Suprapubic skin (tissue), 4 donors: Measurements from ENCODE around the gene ZDHHC14. TPM values are rescaled to one million over a fixed set of nuclear protein-coding genes. Genes with fewer than 3 reads are reported as not detected.

Experiments
- DNase-seq, 2 donors: peaks; one replicate each; pipeline ENCODE4 v3.0.0-alpha.2; 2019; ENCODE audit warnings: low spot score in 2 of 2
- H3K27ac ChIP-seq: fragments of 200-600 bp; sonication (generic); one replicate; pipeline ENCODE4 v1.5.1; 2019
- H3K27me3 ChIP-seq: fragments of 200-600 bp; sonication (generic); one replicate; pipeline ENCODE4 v1.5.1; 2019
- H3K36me3 ChIP-seq: fragments of 200-600 bp; sonication (generic); one replicate; pipeline ENCODE4 v1.5.1; 2019
- H3K4me1 ChIP-seq: fragments of 200-600 bp; sonication (generic); one replicate; pipeline ENCODE4 v1.5.1; 2019
- H3K4me3 ChIP-seq: fragments of 200-600 bp; sonication (generic); one replicate; pipeline ENCODE4 v1.5.1; 2019; ENCODE audit warnings: mild to moderate bottlenecking
- H3K9me3 ChIP-seq: fragments of 200-600 bp; sonication (generic); one replicate; pipeline ENCODE4 v1.5.1; 2019
- EP300 ChIP-seq: sonication (generic); formaldehyde crosslinking; IDR thresholded peaks from one replicate; pipeline ENCODE4 v1.6.1; 2017; ENCODE audit warnings: antibody characterized with exemption
- POLR2A ChIP-seq, 2 donors: fragments of 450-650 bp; IDR thresholded peaks; one replicate each; pipeline ENCODE4 v1.6.1; 2017; ENCODE audit warnings: antibody characterized with exemption in 2 of 2, mild to moderate bottlenecking in 2 of 2, moderate library complexity in 2 of 2
- POLR2AphosphoS5 ChIP-seq, 3 donors: sonication (generic); formaldehyde crosslinking; IDR thresholded peaks; one replicate each; pipeline ENCODE4 v1.6.1; 2017; ENCODE audit warnings: antibody characterized with exemption in 3 of 3
- WGBS: methylation state at CpG from one replicate; pipeline ENCODE4 v1.1.5; 2018; 5-methylcytosine and 5-hydroxymethylcytosine counted together
- total RNA-seq, 4 donors: library from RNA; depleted of rRNA; stranded (reverse); fragments of >200 nt; gene quantifications; one replicate each; pipeline ENCODE4 v1.1.0, GENCODE V29; 2016
- TF ChIP-seq, protein P1 (sequence below), 2 donors: fragments of 200-600 bp in 1 of 2; fragments of 450-650 bp in 1 of 2; sonication (generic) in 1 of 2; IDR thresholded peaks; one replicate each; pipeline ENCODE4 v1.5.1; 2016 to 2019; ENCODE audit warnings: antibody characterized with exemption in 2 of 2, mild to moderate bottlenecking in 1 of 2, moderate library complexity in 1 of 2

The ZDHHC14 gene
- total RNA-seq, 4 donors from 2014 or later = 4.3 to 9.9 (median 7.7) TPM

DNA sequence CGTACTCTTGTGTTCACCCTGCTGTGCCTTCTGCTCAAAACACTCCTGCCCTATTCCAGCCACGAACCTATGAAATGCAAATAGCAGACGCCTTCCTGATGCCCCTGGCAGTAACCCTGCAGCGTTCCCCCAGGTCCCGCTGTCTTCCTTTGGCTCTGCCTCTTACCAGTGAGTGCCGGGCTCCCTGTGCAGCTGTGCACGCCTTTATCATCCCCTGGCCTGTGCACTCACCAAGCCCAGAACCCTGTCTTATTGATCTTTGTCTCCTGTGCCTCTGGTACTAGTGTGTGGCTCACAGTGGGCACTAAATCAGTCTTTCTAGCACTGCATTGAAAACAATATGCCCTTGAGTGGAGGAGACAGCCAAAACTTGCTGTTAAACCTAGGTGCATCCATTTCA, 19.7 kb downstream of the ZDHHC14 start:
- H3K36me3 ChIP-seq = no peaks in the 10 kb centered on the region
- no peak overlapping the region for H3K27ac ChIP-seq
- H3K4me1 ChIP-seq = no peaks in the 10 kb centered on the region
- H3K9me3 ChIP-seq = no peaks in the 10 kb centered on the region
- H3K27me3 ChIP-seq = no peaks in the 10 kb centered on the region
- TF ChIP-seq, protein P1, sequence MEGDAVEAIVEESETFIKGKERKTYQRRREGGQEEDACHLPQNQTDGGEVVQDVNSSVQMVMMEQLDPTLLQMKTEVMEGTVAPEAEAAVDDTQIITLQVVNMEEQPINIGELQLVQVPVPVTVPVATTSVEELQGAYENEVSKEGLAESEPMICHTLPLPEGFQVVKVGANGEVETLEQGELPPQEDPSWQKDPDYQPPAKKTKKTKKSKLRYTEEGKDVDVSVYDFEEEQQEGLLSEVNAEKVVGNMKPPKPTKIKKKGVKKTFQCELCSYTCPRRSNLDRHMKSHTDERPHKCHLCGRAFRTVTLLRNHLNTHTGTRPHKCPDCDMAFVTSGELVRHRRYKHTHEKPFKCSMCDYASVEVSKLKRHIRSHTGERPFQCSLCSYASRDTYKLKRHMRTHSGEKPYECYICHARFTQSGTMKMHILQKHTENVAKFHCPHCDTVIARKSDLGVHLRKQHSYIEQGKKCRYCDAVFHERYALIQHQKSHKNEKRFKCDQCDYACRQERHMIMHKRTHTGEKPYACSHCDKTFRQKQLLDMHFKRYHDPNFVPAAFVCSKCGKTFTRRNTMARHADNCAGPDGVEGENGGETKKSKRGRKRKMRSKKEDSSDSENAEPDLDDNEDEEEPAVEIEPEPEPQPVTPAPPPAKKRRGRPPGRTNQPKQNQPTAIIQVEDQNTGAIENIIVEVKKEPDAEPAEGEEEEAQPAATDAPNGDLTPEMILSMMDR (IDR thresholded peaks at IDR 0.05) = no peak
- no peak for TF ChIP-seq POLR2AphosphoS5 (IDR thresholded peaks at IDR 0.05)
- no peak for TF ChIP-seq EP300
- no peak for TF ChIP-seq POLR2A (IDR thresholded peaks at IDR 0.05)
- WGBS = 84% methylated on average over 7 of the region's 7 CpGs
- DNase-seq = no peak
- H3K4me3 ChIP-seq = no peak overlapping the region

DNA sequence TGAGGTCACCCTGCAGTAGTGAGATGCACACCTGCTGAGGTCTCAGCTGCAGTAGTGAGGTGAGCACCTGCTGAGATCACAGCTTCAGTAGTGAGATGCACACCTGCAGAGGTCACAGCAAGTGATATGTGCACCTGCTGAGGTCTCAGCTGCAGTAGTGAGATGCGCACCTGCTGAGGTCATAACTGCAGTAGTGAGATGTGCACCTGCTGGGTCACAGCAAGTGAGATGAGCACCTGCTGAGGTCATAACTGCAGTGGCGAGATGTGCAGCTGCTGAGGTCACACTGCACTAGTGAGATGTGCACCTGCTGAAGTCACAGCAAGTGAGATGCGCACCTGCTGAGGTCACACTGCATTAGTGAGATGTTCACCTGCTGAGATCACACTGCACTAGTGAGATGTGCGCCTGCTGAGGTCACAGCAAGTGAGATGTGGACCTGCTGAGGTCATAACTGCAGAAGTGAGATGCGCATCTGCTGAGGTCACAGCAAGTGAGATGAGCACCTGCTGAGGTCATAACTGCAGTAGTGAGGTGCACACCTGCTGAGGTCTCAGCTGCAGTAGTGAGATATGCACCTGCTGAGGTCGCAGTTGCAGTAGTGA, 20.8 kb downstream of the ZDHHC14 start:
- H3K4me1 ChIP-seq = no peaks in the 10 kb centered on the region
- H3K27ac ChIP-seq = no peak overlapping the region
- 90% methylated on average over 5 of the region's 6 CpGs for WGBS
- H3K36me3 ChIP-seq = no peaks in the 10 kb centered on the region
- TF ChIP-seq, protein P1 (IDR thresholded peaks at IDR 0.05) = no peak
- TF ChIP-seq EP300 (no peak), POLR2AphosphoS5 (IDR thresholded peaks at IDR 0.05) (no peak), POLR2A (IDR thresholded peaks at IDR 0.05) (no peak)
- no peak overlapping the region for H3K4me3 ChIP-seq
- no peak for DNase-seq
- H3K27me3 ChIP-seq = no peaks in the 10 kb centered on the region
- H3K9me3 ChIP-seq = no peaks in the 10 kb centered on the region

DNA sequence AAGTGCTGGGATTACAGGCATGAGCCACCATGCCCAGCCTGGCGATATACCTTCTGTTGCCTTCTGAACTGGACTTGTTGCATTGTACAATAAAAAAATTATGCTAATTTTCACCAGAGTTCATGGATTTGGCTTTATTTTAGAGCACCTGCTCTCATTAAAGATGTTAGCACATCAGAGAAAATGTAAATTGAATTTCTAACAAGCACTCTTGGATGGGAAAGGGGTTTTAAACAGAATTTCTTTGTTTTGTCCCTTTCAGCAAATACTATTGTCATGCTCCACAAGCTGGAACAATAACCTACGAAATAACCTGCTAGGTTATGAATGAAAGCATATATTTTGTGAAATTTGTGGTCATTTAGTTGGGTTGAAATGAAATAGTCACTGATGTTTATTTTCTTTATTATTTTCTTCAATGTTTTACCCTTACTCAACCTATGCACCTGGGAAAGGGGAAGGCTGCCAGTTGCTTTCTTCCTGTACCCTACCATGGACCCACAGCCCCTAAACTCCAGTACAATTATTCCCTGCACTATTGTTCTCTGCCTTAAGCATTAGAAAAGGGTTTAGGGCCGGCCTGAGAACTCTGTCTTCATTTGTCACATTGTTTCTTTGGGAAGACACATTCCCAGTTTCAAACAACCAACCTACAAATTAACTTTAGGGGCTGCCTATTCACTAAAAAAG, 22.2 kb downstream of the ZDHHC14 start:
- no peaks in the 10 kb centered on the region for H3K27me3 ChIP-seq
- H3K27ac ChIP-seq = no peak overlapping the region
- no peak for DNase-seq
- 93% methylated on average over 3 of the region's 3 CpGs for WGBS
- H3K36me3 ChIP-seq = no peaks in the 10 kb centered on the region
- H3K4me1 ChIP-seq = no peaks in the 10 kb centered on the region
- H3K9me3 ChIP-seq = no peaks in the 10 kb centered on the region
- no peak overlapping the region for H3K4me3 ChIP-seq
- TF ChIP-seq, protein P1 (IDR thresholded peaks at IDR 0.05) = no peak
- TF ChIP-seq POLR2A (IDR thresholded peaks at IDR 0.05) = no peak
- TF ChIP-seq POLR2AphosphoS5 (IDR thresholded peaks at IDR 0.05) = no peak
- no peak for TF ChIP-seq EP300

DNA sequence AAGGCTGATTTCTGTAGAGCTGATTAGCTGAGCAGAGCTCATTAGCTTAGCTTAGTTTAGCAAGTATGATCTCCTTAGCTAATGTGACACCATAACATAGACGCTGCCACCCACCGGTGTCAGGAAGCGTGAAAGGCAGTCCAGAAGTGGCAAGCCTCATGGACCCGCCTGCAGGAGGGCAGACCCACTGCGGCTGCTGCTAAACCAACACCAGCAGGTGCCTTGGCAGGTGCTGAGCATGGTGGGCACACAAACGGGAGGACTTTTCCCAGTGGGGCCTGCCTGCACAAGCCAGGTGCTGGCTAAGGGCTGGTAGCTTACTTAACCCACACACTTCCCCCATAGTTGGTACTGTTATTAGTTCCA, 22.7 kb downstream of the ZDHHC14 start:
- TF ChIP-seq POLR2AphosphoS5 (IDR thresholded peaks at IDR 0.05) (no peak), POLR2A (IDR thresholded peaks at IDR 0.05) (no peak), EP300 (no peak)
- TF ChIP-seq, protein P1 (IDR thresholded peaks at IDR 0.05) = no peak
- no peaks in the 10 kb centered on the region for H3K9me3 ChIP-seq
- WGBS = 79% methylated on average over 6 of the region's 6 CpGs
- no peaks in the 10 kb centered on the region for H3K27me3 ChIP-seq
- H3K27ac ChIP-seq = no peak overlapping the region
- no peaks in the 10 kb centered on the region for H3K4me1 ChIP-seq
- H3K36me3 ChIP-seq = no peaks in the 10 kb centered on the region
- H3K4me3 ChIP-seq = no peak overlapping the region
- no peak for DNase-seq

DNA sequence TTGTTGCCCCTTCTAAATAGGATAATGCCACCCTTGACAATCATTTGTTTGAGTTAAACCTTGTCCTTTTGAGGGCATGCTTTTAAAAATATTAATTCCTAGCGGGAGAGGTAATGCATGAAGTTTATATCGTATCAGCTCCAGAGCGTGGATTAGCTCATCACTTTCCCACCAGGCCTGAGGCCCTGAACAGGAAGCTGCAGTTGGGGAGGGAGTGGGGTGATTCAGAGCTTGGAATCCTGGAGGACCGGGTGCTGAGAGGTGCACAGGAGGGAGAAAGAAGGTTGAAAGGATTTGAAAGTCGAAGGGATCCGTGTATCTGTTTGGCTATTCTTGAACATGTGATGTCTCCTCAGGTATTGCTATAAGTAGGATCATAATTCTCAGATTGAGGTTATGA, 25.0 kb downstream of the ZDHHC14 start:
- Histone ChIP-seq H3K4me3 (no peak overlapping the region), H3K27me3 (no peaks in the 10 kb centered on the region), H3K9me3 (no peaks in the 10 kb centered on the region), H3K27ac (no peak overlapping the region), H3K4me1 (no peaks in the 10 kb centered on the region), H3K36me3 (no peaks in the 10 kb centered on the region)
- 76% methylated on average over 6 of the region's 6 CpGs for WGBS
- TF ChIP-seq, protein P1 (IDR thresholded peaks at IDR 0.05) = no peak
- no peak for DNase-seq
